Mesothelial cell of epicardium (in vitro differentiated cells): ENCODE data around the gene ENPP3. TPM values are rescaled to one million over a fixed set of nuclear protein-coding genes. Genes with fewer than 3 reads are reported as not detected.
"Not testable (repeated sequence)": the region's sequence is repeated elsewhere in the genome, so short reads cannot be mapped to it uniquely, and the experiment has no call there.

Source experiments
- DNase-seq, 2 experiments: peaks; one replicate each; pipeline ENCODE4 v3.0.0; 2021; ENCODE audit warnings: low spot score in 2 of 2; ENCODE audit not compliant: unreplicated experiment in 2 of 2
- H3K27ac Mint-ChIP-seq: 2 replicates; pipeline ENCODE4 v1.8.0; 2021; ENCODE audit warnings: mixed read lengths
- H3K27me3 Mint-ChIP-seq: 2 replicates; pipeline ENCODE4 v1.8.0; 2021; ENCODE audit warnings: low read depth, mixed read lengths
- H3K36me3 Mint-ChIP-seq: 2 replicates; pipeline ENCODE4 v1.8.0; 2021; ENCODE audit warnings: mixed read lengths
- H3K4me1 Mint-ChIP-seq: 2 replicates; pipeline ENCODE4 v1.8.0; 2021; ENCODE audit warnings: mixed read lengths
- H3K4me3 Mint-ChIP-seq: 2 replicates; pipeline ENCODE4 v1.8.0; 2021; ENCODE audit warnings: mild to moderate bottlenecking, moderate library complexity, mixed read lengths
- H3K9me3 Mint-ChIP-seq: 2 replicates; pipeline ENCODE4 v1.8.0; 2021; ENCODE audit warnings: mixed read lengths
- CTCF ChIP-seq: fragments of 200-600 bp; sonication (generic); IDR thresholded peaks from one replicate; pipeline ENCODE4 v1.5.0; 2021; ENCODE audit warnings: antibody characterized with exemption; ENCODE audit not compliant: unreplicated experiment
- total RNA-seq: library from RNA; stranded (reverse); gene quantifications from 3 replicates; pipeline ENCODE4 v1.2.1, GENCODE V29; 2021

The ENPP3 gene
- total RNA-seq, 1 donor from 2014 or later, result 0.89 TPM

GRCh38 chr6:131747821-131748353 is 110.8 kb downstream of the ENPP3 start:
- H3K27me3 Mint-ChIP-seq, result no peaks in the 10 kb centered on the region
- peaks cover 5% of the 10 kb centered on the region for H3K4me1 Mint-ChIP-seq
- no peak for TF ChIP-seq CTCF
- no peak overlapping the region for H3K27ac Mint-ChIP-seq
- no peak for DNase-seq
- H3K4me3 Mint-ChIP-seq, result no peak overlapping the region
- no peaks in the 10 kb centered on the region for H3K9me3 Mint-ChIP-seq
- no peaks in the 10 kb centered on the region for H3K36me3 Mint-ChIP-seq

- DNase-seq, result no peak
- H3K27me3 Mint-ChIP-seq, result no peaks in the 10 kb centered on the region
- no peak overlapping the region for H3K27ac Mint-ChIP-seq
- peaks cover 5% of the 10 kb centered on the region for H3K4me1 Mint-ChIP-seq
- no peak overlapping the region for H3K4me3 Mint-ChIP-seq
- no peak for TF ChIP-seq CTCF
- H3K36me3 Mint-ChIP-seq, result no peaks in the 10 kb centered on the region
- H3K9me3 Mint-ChIP-seq, result no peaks in the 10 kb centered on the region
Measured at GRCh38 chr6:131749023-131749422, 111.9 kb downstream of the ENPP3 start.

DNA sequence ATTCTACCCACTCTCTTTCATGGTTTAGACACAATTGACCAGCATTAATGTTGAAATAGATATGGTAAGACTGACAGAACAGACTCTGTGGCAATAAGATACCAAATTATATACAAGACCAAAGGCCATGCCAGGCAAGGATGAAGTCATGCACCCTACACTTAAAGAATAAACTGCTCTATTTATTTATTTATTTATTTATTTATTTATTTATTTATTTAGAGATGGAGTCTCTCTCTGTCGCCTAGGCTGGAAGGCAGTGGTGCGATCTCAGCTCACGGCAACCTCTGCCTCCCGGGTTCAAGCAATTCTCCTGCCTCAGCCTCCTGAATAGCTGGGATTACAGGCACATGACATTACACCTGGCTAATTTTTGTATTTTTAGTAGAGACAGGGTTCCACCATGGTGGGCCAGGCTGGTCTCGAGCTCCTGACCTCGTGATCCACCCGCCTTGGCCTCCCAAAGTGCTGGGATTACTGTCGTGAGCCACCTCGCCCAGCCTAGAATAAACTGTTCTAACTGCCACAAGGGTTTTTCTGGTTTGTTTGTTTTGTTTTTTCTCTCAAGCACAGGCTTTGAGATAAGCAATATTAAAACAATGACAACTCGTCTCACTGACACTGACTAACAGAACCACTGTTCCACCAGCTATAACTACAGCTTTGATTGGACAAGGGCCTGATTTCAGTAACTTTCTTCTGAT is 114.1 kb downstream of the ENPP3 start:
- DNase-seq, H3K36me3 Mint-ChIP-seq, H3K9me3 Mint-ChIP-seq, H3K4me3 Mint-ChIP-seq, H3K4me1 Mint-ChIP-seq, H3K27me3 Mint-ChIP-seq, H3K27ac Mint-ChIP-seq: not testable (repeated sequence)

- Mint-ChIP-seq H3K4me1 (no peaks in the 10 kb centered on the region), H3K27me3 (peaks cover 2% of the 10 kb centered on the region), H3K36me3 (no peaks in the 10 kb centered on the region), H3K9me3 (no peaks in the 10 kb centered on the region), H3K27ac (no peak overlapping the region), H3K4me3 (no peak overlapping the region)
- DNase-seq, result no peak
- no peak for TF ChIP-seq CTCF
Measured at GRCh38 chr6:131754088-131754487, 117.0 kb downstream of the ENPP3 start.

- no peak overlapping the region for H3K4me3 Mint-ChIP-seq
- H3K27me3 Mint-ChIP-seq, result peaks cover 2% of the 10 kb centered on the region
- H3K36me3 Mint-ChIP-seq, result no peaks in the 10 kb centered on the region
- TF ChIP-seq CTCF, result no peak
- H3K27ac Mint-ChIP-seq, result no peak overlapping the region
- H3K9me3 Mint-ChIP-seq, result no peaks in the 10 kb centered on the region
- peaks cover 3% of the 10 kb centered on the region for H3K4me1 Mint-ChIP-seq
- no peak for DNase-seq
Measured at GRCh38 chr6:131754715-131755567, 117.8 kb downstream of the ENPP3 start.

GRCh38 chr6:131755597-131755996 is 118.5 kb downstream of the ENPP3 start:
- no peak for DNase-seq
- peaks cover 2% of the 10 kb centered on the region for H3K27me3 Mint-ChIP-seq
- no peaks in the 10 kb centered on the region for H3K9me3 Mint-ChIP-seq
- H3K36me3 Mint-ChIP-seq, result no peaks in the 10 kb centered on the region
- TF ChIP-seq CTCF, result no peak
- H3K4me1 Mint-ChIP-seq, result peaks cover 7% of the 10 kb centered on the region
- H3K27ac Mint-ChIP-seq, result no peak overlapping the region
- H3K4me3 Mint-ChIP-seq, result no peak overlapping the region
